Hepatocyte (in vitro differentiated cells): ENCODE results near the gene GPR161.

Experiments
- EZH2 ChIP-seq: fragments of 200-600 bp; sonication (generic); IDR thresholded peaks from 2 replicates; pipeline ENCODE4 v1.6.1; 2016; ENCODE audit warnings: antibody characterized with exemption, mild to moderate bottlenecking, borderline replicate concordance
- EZH2phosphoT487 ChIP-seq: fragments of 200-600 bp; sonication (generic); IDR thresholded peaks from one replicate; pipeline ENCODE4 v1.6.1; 2018; ENCODE audit warnings: antibody characterized with exemption, mild to moderate bottlenecking, low read depth, moderate library complexity; ENCODE audit not compliant: unreplicated experiment, severe bottlenecking
- TF ChIP-seq, protein P1 (sequence below): fragments of 200-600 bp; sonication (generic); IDR thresholded peaks from 2 replicates; pipeline ENCODE4 v1.5.1; 2016; ENCODE audit warnings: antibody characterized with exemption, mild to moderate bottlenecking; ENCODE audit not compliant: poor library complexity

DNA sequence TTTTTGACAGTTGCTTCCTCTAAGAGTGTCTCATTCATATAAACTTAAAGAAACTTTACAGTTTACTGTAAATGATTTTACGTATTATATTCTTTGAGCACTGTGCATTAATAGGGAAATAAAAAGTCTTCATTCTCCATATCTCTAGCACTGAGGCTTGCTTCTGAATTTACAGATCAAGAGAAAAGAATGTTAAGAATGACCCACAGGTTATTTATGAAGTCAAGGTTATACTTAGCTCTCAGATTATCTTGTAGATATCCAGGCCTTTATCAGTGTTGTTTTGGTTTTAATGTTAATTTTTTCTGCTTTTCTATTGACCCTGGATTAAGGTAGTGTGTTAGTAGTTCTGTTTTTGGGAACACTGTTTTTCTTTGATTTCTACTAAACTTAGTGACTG lies 91.4 kb downstream of the GPR161 start:
- TF ChIP-seq, protein P1, sequence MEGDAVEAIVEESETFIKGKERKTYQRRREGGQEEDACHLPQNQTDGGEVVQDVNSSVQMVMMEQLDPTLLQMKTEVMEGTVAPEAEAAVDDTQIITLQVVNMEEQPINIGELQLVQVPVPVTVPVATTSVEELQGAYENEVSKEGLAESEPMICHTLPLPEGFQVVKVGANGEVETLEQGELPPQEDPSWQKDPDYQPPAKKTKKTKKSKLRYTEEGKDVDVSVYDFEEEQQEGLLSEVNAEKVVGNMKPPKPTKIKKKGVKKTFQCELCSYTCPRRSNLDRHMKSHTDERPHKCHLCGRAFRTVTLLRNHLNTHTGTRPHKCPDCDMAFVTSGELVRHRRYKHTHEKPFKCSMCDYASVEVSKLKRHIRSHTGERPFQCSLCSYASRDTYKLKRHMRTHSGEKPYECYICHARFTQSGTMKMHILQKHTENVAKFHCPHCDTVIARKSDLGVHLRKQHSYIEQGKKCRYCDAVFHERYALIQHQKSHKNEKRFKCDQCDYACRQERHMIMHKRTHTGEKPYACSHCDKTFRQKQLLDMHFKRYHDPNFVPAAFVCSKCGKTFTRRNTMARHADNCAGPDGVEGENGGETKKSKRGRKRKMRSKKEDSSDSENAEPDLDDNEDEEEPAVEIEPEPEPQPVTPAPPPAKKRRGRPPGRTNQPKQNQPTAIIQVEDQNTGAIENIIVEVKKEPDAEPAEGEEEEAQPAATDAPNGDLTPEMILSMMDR = no peak
- TF ChIP-seq EZH2 (no peak), EZH2phosphoT487 (no peak)
